HEK293T (cell line): ENCODE results near the gene PTPRD.

Source experiments
- HDGF ChIP-seq: fragments of 450-650 bp; IDR thresholded peaks from 2 replicates; pipeline ENCODE4 v1.6.1; 2017; ENCODE audit warnings: antibody characterized with exemption, borderline replicate concordance
- LEF1 ChIP-seq: fragments of 450-650 bp; IDR thresholded peaks from 2 replicates; pipeline ENCODE4 v1.6.1; 2017; ENCODE audit warnings: mild to moderate bottlenecking, borderline replicate concordance
- SP1 ChIP-seq: fragments of 450-650 bp; IDR thresholded peaks from 2 replicates; pipeline ENCODE4 v1.6.1; 2017

DNA sequence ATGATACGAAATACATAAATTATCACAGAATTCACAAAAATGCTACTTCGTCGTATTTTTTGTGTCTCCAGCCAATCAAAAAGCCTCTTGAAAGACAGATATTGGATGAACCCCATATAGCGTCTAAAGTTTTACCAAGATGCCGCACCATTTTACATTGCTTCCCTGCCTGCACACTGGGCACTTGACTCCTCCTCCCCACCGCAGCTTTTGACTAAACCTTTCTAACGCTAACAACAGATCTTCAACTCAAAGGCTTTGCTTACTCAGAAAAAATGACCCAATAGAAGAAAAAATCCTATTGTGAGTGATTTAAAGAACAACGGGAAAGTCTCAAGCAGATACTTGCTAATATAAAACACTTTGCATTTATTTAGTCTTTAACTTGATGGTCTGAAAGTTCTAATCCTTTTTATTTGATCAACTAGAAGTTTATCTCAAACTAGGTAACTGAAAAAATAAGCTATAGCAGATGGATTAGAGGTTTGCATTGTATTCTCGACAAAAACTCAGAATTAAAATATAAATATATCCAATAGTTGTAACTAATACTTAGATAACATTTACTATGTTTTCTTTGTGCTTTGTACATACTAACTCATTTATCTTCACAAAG lies 2204.1 kb downstream of the PTPRD start:
- TF ChIP-seq LEF1: no peak
- TF ChIP-seq HDGF: no peak
- TF ChIP-seq SP1: no peak
